Fibroblast of lung (primary cell): ENCODE data around the gene GJD3. TPM values are rescaled to one million over a fixed set of nuclear protein-coding genes. Genes with fewer than 3 reads are reported as not detected.

Experiments used
- DNase-seq, 2 donors: peaks; one replicate each; pipeline versions ENCODE4 v3.0.0 to v3.0.0-alpha.2; 2010; ENCODE audit warnings: low read depth in 2 of 2
- H2AFZ ChIP-seq: 2 replicates; pipeline ENCODE4 v1.5.1; 2012; ENCODE audit warnings: low read length, control low read depth, inconsistent platforms
- H3K27ac ChIP-seq: 2 replicates; pipeline ENCODE4 v1.5.1; 2011; ENCODE audit warnings: low read length, control low read depth; ENCODE audit not compliant: insufficient read depth
- H3K27me3 ChIP-seq: 2 replicates; pipeline ENCODE4 v1.5.1; 2011; ENCODE audit warnings: mild to moderate bottlenecking, low read length; ENCODE audit not compliant: control insufficient read depth, insufficient read depth
- H3K36me3 ChIP-seq: 2 replicates; pipeline ENCODE4 v1.5.1; 2011; ENCODE audit warnings: low read length; ENCODE audit not compliant: control insufficient read depth, insufficient read depth
- H3K4me1 ChIP-seq: 2 replicates; pipeline ENCODE4 v1.5.1; 2011; ENCODE audit warnings: low read length; ENCODE audit not compliant: control insufficient read depth, insufficient read depth; ENCODE audit errors: extremely low read depth
- H3K4me2 ChIP-seq: 2 replicates; pipeline ENCODE4 v1.5.1; 2011; ENCODE audit warnings: low read length, control low read depth; ENCODE audit not compliant: insufficient read depth; ENCODE audit errors: extremely low read depth
- H3K4me3 ChIP-seq, 4 experiments: fragments of 200-600 bp in 1 of 4; sonication (generic) in 1 of 4; replicated peaks in 1 of 4; 2 replicates each; pipeline ENCODE4 v1.5.1; 2011 to 2016; ENCODE audit warnings: low read length in 4 of 4, low read depth in 3 of 4, mild to moderate bottlenecking in 3 of 4, control low read depth in 2 of 4, inconsistent platforms in 1 of 4, mixed read lengths in 1 of 4; ENCODE audit not compliant: insufficient read depth in 1 of 4; ENCODE audit errors: control extremely low read depth in 1 of 4
- H3K79me2 ChIP-seq: 2 replicates; pipeline ENCODE4 v1.5.1; 2012; ENCODE audit warnings: mild to moderate bottlenecking, low read length, inconsistent platforms; ENCODE audit not compliant: control insufficient read depth, insufficient read depth
- H3K9ac ChIP-seq: 2 replicates; pipeline ENCODE4 v1.5.1; 2011; ENCODE audit warnings: mild to moderate bottlenecking, low read length, control low read depth; ENCODE audit not compliant: insufficient read depth
- H3K9me3 ChIP-seq: 2 replicates; pipeline ENCODE4 v1.5.1; 2012; ENCODE audit warnings: low read depth, low read length; ENCODE audit not compliant: control insufficient read depth, insufficient read depth
- H4K20me1 ChIP-seq: 2 replicates; pipeline ENCODE4 v1.5.1; 2011; ENCODE audit warnings: low read length; ENCODE audit not compliant: control insufficient read depth, insufficient read depth; ENCODE audit errors: extremely low read depth
- CTCF ChIP-seq, 2 donors: IDR thresholded peaks in 1 of 2; conservative IDR thresholded peaks in 1 of 2; 1 replicate in 1 of 2; 2 replicates in 1 of 2; pipeline ENCODE4 v1.5.1; 2011 to 2012; ENCODE audit warnings: low read length in 2 of 2, control low read depth in 1 of 2, inconsistent platforms in 1 of 2, low read depth in 1 of 2, mild to moderate bottlenecking in 1 of 2
- EZH2 ChIP-seq: IDR thresholded peaks from 2 replicates; pipeline ENCODE4 v1.5.1; 2012; ENCODE audit warnings: low read length, control low read depth, mild to moderate bottlenecking; ENCODE audit errors: missing control alignments
- polyA plus RNA-seq, 2 donors: library from polyadenylated mRNA; depleted of rRNA in 1 of 2; stranded (reverse) in 1 of 2; unstranded in 1 of 2; fragments of >200 nt; gene quantifications; 2 replicates each; pipeline ENCODE4 v1.2.1, GENCODE V29; 2011 to 2012; ENCODE audit warnings: missing spikeins in 1 of 2
- total RNA-seq: library from RNA; depleted of rRNA; stranded (reverse); fragments of >200 nt; gene quantifications from 2 replicates; pipeline ENCODE4 v1.2.1, GENCODE V29; 2014

Gene GJD3
- total and polyA plus RNA-seq, 2 donors (not counting 1 experiment from before 2014, with no cell fraction given): 0.99 to 4.3 TPM

- no peak overlapping the region for H2AFZ ChIP-seq
- no peak overlapping the region for H3K4me2 ChIP-seq
- peaks cover 23% of the 10 kb centered on the region for H3K79me2 ChIP-seq
- TF ChIP-seq EZH2: no peak
- TF ChIP-seq CTCF (conservative IDR thresholded peaks at IDR 0.05 in 1 of 2, IDR thresholded peaks at IDR 0.05 in 1 of 2; ENCODE audit: low read depth in 1 of 2, low read length in 2 of 2): no peak
- H3K27me3 ChIP-seq: no peaks in the 10 kb centered on the region
- no peak overlapping the region for H3K4me3 ChIP-seq
- H3K9me3 ChIP-seq: no peaks in the 10 kb centered on the region
- peaks cover 41% of the 10 kb centered on the region for H3K4me1 ChIP-seq
- no peaks in the 10 kb centered on the region for H4K20me1 ChIP-seq
- H3K9ac ChIP-seq: no peak overlapping the region
- no peak for DNase-seq
- no peak overlapping the region for H3K27ac ChIP-seq
- peaks cover 33% of the 10 kb centered on the region for H3K36me3 ChIP-seq
These were observed 12.9 kb downstream of the GJD3 start for GRCh38 chr17:40351359-40352236.

- no peak overlapping the region for H3K27ac ChIP-seq
These were observed 13.7 kb downstream of the GJD3 start for GRCh38 chr17:40350689-40351358.

More at GRCh38 chr17:40350689-40351358, 13.7 kb downstream of the GJD3 start:
- H4K20me1 ChIP-seq: no peaks in the 10 kb centered on the region
- no peak overlapping the region for H3K4me3 ChIP-seq
- H3K9me3 ChIP-seq: no peaks in the 10 kb centered on the region
- H3K9ac ChIP-seq: no peak overlapping the region
- H3K4me2 ChIP-seq: no peak overlapping the region
- H3K4me1 ChIP-seq: peaks cover 46% of the 10 kb centered on the region
- H2AFZ ChIP-seq: no peak overlapping the region
- H3K27me3 ChIP-seq: no peaks in the 10 kb centered on the region
- DNase-seq: no peak
- peaks cover 25% of the 10 kb centered on the region for H3K79me2 ChIP-seq
- TF ChIP-seq EZH2: no peak
- no peak for TF ChIP-seq CTCF (conservative IDR thresholded peaks at IDR 0.05 in 1 of 2, IDR thresholded peaks at IDR 0.05 in 1 of 2; ENCODE audit: low read depth in 1 of 2, low read length in 2 of 2)
- H3K36me3 ChIP-seq: peaks cover 30% of the 10 kb centered on the region
